GM12864 (cell line): ENCODE measurements around the gene ATP13A1.
"Not testable (repeated sequence)": the region's sequence is repeated elsewhere in the genome, so short reads cannot be mapped to it uniquely, and the experiment has no call there.

Source experiments
- DNase-seq: peaks from one replicate; pipeline ENCODE4 v3.0.0-alpha.2; 2011; ENCODE audit warnings: low read depth
- H3K4me3 ChIP-seq: 2 replicates; pipeline ENCODE4 v1.5.1; 2011; ENCODE audit warnings: mild to moderate bottlenecking, low read depth, low read length, control low read depth
- TF ChIP-seq, protein P1 (sequence below): IDR thresholded peaks from 2 replicates; pipeline ENCODE4 v1.5.1; 2011; ENCODE audit warnings: low read depth, mild to moderate bottlenecking, moderate library complexity, low read length, control low read depth, inconsistent platforms; ENCODE audit errors: missing control alignments

ATP13A1 gene

DNA sequence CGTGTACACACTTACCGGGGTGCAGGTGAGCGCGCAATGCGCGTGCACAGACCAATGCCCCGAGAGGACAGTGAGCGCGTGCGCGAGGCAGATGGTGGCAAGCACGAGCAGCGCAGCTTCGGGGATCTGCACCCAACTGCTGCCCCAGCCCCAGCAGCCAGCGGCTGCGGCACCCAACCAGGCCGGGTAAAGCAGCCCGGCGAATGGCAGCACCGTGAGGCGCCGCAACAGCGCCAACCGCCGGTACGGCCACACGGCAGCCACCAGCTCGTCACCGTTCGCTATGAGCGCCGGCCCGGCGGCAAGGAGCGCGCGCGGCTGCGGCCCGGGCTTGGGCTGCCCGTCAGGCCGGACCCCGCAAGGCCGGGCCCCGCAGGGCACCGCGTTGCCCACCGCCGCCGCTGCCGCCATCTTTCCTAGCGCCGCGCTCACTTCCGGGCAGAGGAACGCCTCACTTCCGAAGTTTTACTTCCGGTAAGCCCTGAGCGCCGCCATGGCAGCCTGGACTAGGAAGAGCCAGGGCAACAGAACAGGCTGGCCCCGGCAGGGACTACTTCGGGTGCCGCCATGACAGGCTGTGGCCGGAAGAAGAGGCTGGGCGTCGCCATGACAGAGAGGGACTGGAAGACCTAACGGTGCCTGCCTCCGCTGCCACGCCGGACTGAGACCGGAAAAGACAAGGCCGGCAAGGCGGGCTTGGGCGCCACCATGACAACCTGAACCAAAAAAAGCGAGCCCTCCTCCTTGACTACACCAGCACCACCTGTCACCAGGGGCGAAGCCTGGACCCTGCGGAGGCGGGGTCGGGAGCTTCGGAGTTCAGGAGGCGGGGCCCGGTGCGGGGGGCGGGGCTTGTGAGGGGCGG is at the start of gene ATP13A1:
TSS of gene ATP13A1 (minus strand) at position 421 of the 865 bp plus-strand sequence. CDS start at position 411, 10 bp downstream.
- peak within 1 kb of the TSS; percentile 99 for H3K4me3 ChIP-seq
- TF ChIP-seq, protein P1, sequence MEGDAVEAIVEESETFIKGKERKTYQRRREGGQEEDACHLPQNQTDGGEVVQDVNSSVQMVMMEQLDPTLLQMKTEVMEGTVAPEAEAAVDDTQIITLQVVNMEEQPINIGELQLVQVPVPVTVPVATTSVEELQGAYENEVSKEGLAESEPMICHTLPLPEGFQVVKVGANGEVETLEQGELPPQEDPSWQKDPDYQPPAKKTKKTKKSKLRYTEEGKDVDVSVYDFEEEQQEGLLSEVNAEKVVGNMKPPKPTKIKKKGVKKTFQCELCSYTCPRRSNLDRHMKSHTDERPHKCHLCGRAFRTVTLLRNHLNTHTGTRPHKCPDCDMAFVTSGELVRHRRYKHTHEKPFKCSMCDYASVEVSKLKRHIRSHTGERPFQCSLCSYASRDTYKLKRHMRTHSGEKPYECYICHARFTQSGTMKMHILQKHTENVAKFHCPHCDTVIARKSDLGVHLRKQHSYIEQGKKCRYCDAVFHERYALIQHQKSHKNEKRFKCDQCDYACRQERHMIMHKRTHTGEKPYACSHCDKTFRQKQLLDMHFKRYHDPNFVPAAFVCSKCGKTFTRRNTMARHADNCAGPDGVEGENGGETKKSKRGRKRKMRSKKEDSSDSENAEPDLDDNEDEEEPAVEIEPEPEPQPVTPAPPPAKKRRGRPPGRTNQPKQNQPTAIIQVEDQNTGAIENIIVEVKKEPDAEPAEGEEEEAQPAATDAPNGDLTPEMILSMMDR: peak; percentile 33
- DNase-seq: peak; percentile 97

DNA sequence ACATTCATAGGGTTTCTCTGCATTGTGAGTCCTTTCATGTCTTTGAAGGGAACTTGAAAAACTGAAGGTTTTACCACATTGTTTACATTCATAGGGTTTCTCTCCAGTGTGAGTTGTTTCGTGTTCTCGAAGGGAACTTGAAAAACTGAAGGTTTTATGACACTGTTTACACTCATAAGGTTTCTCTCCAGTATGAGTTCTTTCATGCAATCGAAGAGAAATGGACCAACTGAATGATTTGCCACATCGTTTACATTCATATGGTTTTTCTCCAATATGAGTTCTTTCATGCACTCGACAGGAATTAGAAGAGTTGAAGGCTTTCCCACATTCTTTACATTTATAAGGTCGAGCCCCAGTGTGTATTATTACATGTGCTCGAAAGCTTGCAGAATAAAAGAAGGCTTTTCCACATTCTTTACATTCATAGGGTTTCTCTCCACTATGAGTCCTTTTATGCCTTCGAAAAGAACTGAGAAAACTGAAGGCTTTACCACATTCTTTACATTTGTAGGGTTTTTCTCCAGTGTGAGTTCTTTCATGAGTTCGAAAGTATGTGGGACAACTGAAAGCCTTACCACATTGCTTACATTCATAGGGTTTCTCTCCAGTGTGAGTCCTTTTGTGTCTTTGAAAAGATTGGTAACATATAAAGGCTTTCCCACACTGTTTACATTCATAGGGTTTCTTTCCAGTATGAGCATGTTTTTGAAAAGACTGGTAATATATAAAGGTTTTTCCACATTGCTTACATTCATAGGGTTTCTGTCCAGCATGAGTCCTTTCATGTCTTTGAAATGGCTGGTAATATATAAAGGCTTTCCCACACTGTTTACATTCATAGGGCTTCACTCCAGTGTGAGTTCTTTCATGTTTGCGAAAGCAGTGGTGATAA is 48.7 kb upstream of the ATP13A1 start:
- no peak overlapping the region for H3K4me3 ChIP-seq
- no peak for DNase-seq
- TF ChIP-seq, protein P1: no peak

DNA sequence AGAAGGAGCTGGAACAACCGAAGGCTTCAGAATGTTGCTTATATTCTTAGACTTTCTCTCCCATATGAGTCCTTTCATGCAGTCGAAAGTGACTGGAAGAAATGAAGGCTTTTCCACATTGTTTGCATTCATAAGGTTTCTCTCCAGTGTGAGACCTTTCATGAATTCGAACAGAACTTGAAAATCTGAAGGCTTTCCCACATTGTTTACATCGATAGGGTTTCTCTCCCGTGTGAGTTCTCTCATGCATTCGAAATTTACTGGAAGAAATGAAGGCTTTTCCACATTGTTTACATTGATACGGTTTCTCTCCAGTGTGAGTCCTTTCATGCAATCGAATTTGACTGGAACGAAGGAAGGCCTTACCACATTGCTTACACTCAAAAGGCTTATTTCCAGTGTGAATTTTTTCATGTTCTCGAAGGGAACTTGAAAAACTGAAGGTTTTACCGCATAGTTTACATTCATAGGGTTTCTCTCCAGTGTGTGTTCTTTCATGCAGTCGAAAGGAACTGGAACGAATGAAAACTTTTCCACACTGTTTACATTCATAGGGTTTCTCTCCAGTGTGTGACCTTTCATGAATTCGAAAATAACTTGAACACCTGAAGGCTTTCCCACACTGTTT is 47.9 kb upstream of the ATP13A1 start:
- H3K4me3 ChIP-seq: no peak overlapping the region
- no peak for DNase-seq
- TF ChIP-seq, protein P1: no peak

DNA sequence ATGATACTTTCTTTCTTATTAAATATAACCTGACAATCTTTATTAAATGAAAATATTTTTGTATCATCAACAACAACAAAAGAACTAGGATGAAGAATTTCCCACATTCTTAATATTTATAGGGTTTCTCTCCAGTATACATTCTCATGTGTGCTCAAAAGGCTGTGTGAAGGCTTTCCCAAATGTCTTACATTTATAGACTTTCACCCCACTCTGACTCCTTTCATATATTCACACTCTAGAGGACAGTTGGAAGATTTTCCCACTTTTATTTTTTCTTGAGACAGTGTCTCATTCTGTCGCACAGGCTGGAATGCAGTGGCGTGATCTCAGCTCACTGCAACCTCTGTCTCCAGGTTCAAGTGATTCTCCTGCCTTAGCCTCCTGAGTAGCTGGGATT is 47.0 kb upstream of the ATP13A1 start:
- no peak for DNase-seq

DNA sequence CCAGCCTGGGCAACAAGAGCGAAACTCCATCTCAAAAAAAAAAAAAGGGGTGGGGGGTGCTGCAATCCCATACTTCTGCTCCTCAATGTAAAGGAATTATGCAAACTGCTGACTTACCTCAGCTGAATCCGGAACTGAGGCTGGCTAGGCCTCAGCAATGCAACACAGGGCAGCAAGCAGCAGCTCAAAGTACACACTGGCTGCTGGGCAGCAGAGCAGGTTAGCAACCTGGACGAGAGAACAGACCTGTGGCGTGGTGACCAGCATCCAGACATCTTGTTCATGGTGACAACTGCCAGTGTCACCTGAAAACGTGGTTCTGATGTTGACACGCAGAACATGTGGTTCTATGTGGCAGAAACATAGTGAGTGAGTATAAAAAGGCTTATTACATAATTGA is 41.4 kb upstream of the ATP13A1 start:
- no peak overlapping the region for H3K4me3 ChIP-seq
- DNase-seq: no peak
- TF ChIP-seq, protein P1: no peak

More for the DNA sequence above, 47.0 kb upstream of the ATP13A1 start:
- no peak overlapping the region for H3K4me3 ChIP-seq
- TF ChIP-seq, protein P1: no peak

DNA sequence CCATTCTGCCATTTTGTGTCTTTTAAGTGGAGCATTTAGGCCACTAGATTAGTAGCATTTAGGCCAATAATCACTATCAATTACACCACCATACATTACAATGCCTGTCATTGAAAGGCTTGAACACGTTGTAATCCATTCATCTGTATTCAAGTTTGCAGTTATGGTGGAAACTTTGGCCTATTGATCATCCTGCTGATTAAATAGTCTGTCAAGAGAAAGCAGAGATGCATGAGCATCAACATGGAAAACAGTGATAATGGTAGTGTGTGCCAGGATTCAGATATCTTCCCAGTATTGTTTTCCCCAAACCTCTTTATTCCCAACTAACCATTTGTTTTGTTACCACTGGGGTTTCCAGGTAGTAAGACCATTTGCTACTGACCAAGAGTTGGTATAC is 37.0 kb upstream of the ATP13A1 start:
- not testable (repeated sequence) for DNase-seq, H3K4me3 ChIP-seq

DNA sequence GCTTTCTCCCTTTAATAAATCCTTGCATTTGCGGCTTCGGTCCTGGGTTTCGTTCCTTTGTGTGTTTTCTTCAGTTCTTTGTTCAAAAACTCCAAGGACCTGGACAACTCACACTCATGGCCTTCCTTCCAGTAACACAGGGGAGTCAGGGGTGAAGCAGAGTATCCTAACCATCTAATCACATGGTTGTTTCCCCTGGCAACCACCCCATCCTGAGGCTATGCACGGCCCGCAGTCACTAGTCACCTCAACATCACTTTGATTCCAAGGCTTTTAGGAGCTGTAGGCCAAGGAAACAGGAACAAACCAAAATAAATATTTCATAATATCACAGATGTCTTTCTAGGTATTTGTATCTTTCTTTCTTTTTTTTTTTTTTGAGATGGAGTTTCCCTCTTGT is 34.1 kb upstream of the ATP13A1 start:
- H3K4me3 ChIP-seq: no peak overlapping the region
- TF ChIP-seq, protein P1: no peak
- no peak for DNase-seq
